G401.6 (cell line): ENCODE results near the gene TWF2.

Experiments used
- FAIRE-seq: peaks from 2 replicates; lab custom pipeline; 2012; peaks lifted over from hg19 to GRCh38; lab: Jason Lieb, UNC

Gene TWF2

GRCh38 chr3:52181543-52181942 is 57.4 kb downstream of the TWF2 start:
- no peak for FAIRE-seq
